Measurements from ENCODE around the gene COL9A1. TPM values are rescaled to one million over a fixed set of nuclear protein-coding genes. Genes with fewer than 3 reads are reported as not detected.
A peak's percentile ranks its signal among the peaks of the same experiment; 100 is the strongest.

Gene COL9A1
- total and polyA plus RNA-seq, 9 of the 15 experiments (the other 6 are each of a cell fraction or from before 2014, with no cell fraction given): 0.01 to 0.13 (median 0.06) TPM; not detected in 1

DNA sequence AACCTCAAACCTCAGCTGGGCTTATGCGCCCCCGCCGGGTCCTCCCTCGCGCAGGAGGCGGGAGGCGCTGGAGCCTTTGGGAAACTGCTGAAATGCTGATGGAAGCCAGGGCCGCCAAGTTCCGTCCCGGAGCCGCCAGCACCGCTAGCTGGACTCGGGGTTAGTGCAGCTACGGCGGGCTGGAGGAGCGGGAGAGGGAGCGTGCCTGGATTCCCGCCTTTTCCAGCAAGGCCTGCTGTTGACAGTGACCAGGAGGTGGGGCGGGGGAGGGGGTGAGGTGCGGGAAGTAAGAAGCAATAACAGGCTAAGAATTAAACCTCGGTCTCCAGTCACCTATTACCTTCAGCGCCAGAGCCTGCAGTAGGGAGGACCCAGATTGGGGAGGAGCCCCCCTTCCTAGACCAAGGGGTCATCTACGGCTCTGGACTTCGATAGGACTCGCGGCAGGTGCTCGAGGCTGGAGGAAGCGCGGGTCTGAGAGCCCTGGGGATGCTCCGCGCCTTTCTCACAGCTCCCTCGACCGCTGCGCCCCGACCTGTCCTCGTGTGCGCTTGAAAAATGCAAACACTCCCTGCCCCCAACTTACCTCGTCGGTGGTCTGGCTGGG is 20.5 kb downstream of the COL9A1 start (continued):
- TF ChIP-seq BDP1 (IDR thresholded peaks at IDR 0.05; ENCODE audit: insufficient read depth, insufficient read length) (no peak), ETS2 (tag; IDR thresholded peaks at IDR 0.05; ENCODE audit: borderline replicate concordance, poor library complexity, severe bottlenecking) (no peak), BCOR (IDR thresholded peaks at IDR 0.05) (no peak), RBM14 (IDR thresholded peaks at IDR 0.05; ENCODE audit: borderline replicate concordance, insufficient read depth, low read depth, low read length) (no peak), ARID1B (IDR thresholded peaks at IDR 0.05) (0 out of 2 replicates have a peak, but pooled peaks have one; percentile 8), RAD21 (CRISPR knock-in tag; conservative IDR thresholded peaks at IDR 0.05 in 1 of 2, IDR thresholded peaks at IDR 0.05 in 1 of 2) (no peak), BACH1 (tag; IDR thresholded peaks at IDR 0.05) (no peak), CXXC5 (CRISPR knock-in tag; IDR thresholded peaks at IDR 0.05) (0 out of 2 replicates have a peak, but pooled peaks have one; percentile 25), BRD9 (IDR thresholded peaks at IDR 0.05; ENCODE audit: low read depth, partially characterized antibody) (no peak), ZNF146 (CRISPR knock-in tag; IDR thresholded peaks at IDR 0.05; ENCODE audit: unreplicated experiment) (no peak), GABPB2 (CRISPR knock-in tag; conservative IDR thresholded peaks at IDR 0.05) (no peak), RUNX1 (IDR thresholded peaks at IDR 0.05; ENCODE audit: low read depth) (no peak), ZNF324 (CRISPR knock-in tag; IDR thresholded peaks at IDR 0.05) (no peak)
- TF ChIP-seq, protein P1, sequence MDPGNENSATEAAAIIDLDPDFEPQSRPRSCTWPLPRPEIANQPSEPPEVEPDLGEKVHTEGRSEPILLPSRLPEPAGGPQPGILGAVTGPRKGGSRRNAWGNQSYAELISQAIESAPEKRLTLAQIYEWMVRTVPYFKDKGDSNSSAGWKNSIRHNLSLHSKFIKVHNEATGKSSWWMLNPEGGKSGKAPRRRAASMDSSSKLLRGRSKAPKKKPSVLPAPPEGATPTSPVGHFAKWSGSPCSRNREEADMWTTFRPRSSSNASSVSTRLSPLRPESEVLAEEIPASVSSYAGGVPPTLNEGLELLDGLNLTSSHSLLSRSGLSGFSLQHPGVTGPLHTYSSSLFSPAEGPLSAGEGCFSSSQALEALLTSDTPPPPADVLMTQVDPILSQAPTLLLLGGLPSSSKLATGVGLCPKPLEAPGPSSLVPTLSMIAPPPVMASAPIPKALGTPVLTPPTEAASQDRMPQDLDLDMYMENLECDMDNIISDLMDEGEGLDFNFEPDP (CRISPR knock-in tag; IDR thresholded peaks at IDR 0.05): no peak
- TF ChIP-seq, protein P2, sequence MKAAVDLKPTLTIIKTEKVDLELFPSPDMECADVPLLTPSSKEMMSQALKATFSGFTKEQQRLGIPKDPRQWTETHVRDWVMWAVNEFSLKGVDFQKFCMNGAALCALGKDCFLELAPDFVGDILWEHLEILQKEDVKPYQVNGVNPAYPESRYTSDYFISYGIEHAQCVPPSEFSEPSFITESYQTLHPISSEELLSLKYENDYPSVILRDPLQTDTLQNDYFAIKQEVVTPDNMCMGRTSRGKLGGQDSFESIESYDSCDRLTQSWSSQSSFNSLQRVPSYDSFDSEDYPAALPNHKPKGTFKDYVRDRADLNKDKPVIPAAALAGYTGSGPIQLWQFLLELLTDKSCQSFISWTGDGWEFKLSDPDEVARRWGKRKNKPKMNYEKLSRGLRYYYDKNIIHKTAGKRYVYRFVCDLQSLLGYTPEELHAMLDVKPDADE (conservative IDR thresholded peaks at IDR 0.05; ENCODE audit: control insufficient read depth, low read depth, low read length): no peak
- TF ChIP-seq, protein P3, sequence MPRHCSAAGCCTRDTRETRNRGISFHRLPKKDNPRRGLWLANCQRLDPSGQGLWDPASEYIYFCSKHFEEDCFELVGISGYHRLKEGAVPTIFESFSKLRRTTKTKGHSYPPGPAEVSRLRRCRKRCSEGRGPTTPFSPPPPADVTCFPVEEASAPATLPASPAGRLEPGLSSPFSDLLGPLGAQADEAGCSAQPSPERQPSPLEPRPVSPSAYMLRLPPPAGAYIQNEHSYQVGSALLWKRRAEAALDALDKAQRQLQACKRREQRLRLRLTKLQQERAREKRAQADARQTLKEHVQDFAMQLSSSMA (CRISPR knock-in tag; IDR thresholded peaks at IDR 0.05): no peak
- TF ChIP-seq, protein P4, sequence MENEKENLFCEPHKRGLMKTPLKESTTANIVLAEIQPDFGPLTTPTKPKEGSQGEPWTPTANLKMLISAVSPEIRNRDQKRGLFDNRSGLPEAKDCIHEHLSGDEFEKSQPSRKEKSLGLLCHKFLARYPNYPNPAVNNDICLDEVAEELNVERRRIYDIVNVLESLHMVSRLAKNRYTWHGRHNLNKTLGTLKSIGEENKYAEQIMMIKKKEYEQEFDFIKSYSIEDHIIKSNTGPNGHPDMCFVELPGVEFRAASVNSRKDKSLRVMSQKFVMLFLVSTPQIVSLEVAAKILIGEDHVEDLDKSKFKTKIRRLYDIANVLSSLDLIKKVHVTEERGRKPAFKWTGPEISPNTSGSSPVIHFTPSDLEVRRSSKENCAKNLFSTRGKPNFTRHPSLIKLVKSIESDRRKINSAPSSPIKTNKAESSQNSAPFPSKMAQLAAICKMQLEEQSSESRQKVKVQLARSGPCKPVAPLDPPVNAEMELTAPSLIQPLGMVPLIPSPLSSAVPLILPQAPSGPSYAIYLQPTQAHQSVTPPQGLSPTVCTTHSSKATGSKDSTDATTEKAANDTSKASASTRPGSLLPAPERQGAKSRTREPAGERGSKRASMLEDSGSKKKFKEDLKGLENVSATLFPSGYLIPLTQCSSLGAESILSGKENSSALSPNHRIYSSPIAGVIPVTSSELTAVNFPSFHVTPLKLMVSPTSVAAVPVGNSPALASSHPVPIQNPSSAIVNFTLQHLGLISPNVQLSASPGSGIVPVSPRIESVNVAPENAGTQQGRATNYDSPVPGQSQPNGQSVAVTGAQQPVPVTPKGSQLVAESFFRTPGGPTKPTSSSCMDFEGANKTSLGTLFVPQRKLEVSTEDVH (IDR thresholded peaks at IDR 0.05; ENCODE audit: low read depth, partially characterized antibody): no peak

Measured in K562 (cell line).